ENCODE data around the gene TRIM17.

Gene TRIM17

GRCh38 chr1:228362884-228363450, 53.7 kb downstream of the TRIM17 start:
- H3K4me3 ChIP-seq (ENCODE audit: low read depth, low read length) = no peak overlapping the region
- TF ChIP-seq, protein P1, sequence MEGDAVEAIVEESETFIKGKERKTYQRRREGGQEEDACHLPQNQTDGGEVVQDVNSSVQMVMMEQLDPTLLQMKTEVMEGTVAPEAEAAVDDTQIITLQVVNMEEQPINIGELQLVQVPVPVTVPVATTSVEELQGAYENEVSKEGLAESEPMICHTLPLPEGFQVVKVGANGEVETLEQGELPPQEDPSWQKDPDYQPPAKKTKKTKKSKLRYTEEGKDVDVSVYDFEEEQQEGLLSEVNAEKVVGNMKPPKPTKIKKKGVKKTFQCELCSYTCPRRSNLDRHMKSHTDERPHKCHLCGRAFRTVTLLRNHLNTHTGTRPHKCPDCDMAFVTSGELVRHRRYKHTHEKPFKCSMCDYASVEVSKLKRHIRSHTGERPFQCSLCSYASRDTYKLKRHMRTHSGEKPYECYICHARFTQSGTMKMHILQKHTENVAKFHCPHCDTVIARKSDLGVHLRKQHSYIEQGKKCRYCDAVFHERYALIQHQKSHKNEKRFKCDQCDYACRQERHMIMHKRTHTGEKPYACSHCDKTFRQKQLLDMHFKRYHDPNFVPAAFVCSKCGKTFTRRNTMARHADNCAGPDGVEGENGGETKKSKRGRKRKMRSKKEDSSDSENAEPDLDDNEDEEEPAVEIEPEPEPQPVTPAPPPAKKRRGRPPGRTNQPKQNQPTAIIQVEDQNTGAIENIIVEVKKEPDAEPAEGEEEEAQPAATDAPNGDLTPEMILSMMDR (IDR thresholded peaks at IDR 0.05; ENCODE audit: insufficient read depth, low read depth, low read length, missing control alignments) = no peak
- no peak for DNase-seq (ENCODE audit: low read depth)

GRCh38 chr1:228362141-228362883, 54.3 kb downstream of the TRIM17 start:
- TF ChIP-seq, protein P1 (IDR thresholded peaks at IDR 0.05; ENCODE audit: insufficient read depth, low read depth, low read length, missing control alignments) = no peak
- no peak for DNase-seq (ENCODE audit: low read depth)

DNA sequence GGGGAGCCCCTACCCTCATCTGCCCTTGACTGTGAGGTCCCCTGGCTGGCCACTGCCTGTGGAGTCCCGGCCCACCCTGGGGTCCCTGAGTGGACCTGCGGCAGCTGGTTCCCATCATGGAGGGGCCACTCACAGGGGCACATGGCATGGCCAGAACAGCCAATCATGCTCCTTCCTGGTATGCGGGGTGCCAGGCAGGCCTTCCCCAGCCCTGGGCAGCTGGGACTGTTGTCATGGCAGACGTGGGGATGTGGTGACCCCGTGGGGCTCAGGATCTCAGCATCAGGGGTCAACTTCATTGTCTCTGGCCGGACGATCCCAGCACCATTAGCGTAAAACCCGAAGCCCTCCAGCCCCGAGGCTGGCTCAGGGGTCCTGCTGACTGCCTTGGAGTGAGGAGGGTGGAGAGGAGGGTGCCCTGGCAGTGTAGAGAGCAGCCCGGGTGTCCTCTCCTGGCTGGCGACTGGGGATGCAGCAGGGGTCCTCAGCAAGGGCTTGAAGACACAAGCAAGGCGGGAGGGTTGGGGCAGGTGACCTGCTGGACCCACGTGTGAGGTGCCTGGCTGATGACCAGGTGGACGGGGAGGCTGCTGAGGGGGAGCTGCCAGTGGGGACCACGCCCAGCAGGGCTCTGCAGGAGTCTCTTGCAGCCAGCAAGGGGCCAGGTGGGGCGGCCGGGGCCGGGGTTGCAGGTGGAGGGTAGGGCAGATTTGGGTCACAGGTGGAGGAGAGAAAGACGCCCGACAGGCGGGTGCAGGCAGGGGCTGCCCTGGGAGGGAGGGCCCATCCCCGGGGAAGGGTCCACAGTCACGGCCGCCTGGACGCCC, 55.1 kb downstream of the TRIM17 start:
- TF ChIP-seq, protein P1 (IDR thresholded peaks at IDR 0.05; ENCODE audit: insufficient read depth, low read depth, low read length, missing control alignments) = no peak
- no peak overlapping the region for H3K4me3 ChIP-seq (ENCODE audit: low read depth, low read length)
- DNase-seq (ENCODE audit: low read depth) = no peak

More at GRCh38 chr1:228362141-228362883, 54.3 kb downstream of the TRIM17 start:
- H3K4me3 ChIP-seq (ENCODE audit: low read depth, low read length) = no peak overlapping the region

GRCh38 chr1:228360533-228361313, 55.9 kb downstream of the TRIM17 start:
- no peak for DNase-seq (ENCODE audit: low read depth)
- TF ChIP-seq, protein P1 (IDR thresholded peaks at IDR 0.05; ENCODE audit: insufficient read depth, low read depth, low read length, missing control alignments) = no peak
- H3K4me3 ChIP-seq (ENCODE audit: low read depth, low read length) = no peak overlapping the region

GRCh38 chr1:228359613-228360532, 56.8 kb downstream of the TRIM17 start:
- TF ChIP-seq, protein P1 (IDR thresholded peaks at IDR 0.05; ENCODE audit: insufficient read depth, low read depth, low read length, missing control alignments) = no peak
- no peak overlapping the region for H3K4me3 ChIP-seq (ENCODE audit: low read depth, low read length)
- no peak for DNase-seq (ENCODE audit: low read depth)
